GM12874 (cell line): ENCODE results near the gene SPOCD1.
A peak's percentile ranks its signal among the peaks of the same experiment; 100 is the strongest.

Experiments used
- TF ChIP-seq, protein P1 (sequence below): IDR thresholded peaks from 2 replicates; pipeline ENCODE4 v1.5.1; 2011; ENCODE audit warnings: low read depth, mild to moderate bottlenecking, control low read depth, low read length, moderate library complexity; ENCODE audit not compliant: insufficient read depth

The SPOCD1 gene

DNA sequence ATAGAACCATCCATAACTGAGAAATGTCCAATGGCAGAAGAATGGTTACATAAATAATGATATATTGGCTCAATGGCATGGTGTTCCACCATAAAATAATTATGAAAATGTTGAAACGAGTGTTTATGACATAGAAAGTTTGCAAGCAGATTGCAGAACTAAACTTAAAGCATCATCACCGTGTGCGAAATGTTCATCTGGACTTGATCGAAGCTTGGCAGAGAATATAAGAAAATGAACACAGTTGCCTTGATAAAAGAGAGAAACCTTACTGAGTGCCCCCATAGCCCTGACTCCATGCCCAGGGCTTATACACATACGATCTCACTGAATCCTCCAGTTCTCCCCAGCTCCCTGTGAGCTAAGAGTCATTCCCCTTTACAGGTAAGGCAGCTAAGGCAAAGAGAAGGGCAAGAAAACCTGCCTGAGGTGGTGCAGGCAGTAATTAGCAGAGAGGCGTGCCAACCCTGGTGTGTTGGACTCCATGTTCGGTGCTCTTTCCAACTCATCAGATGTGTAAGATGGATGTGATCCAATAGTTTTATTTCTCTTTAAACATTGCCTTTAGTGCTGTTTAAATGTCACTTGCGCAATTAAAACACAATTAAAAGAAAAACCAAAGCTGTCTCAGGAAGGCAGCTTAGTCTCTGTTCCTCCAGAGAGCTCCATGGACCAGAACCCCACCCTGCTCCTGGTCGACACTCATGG is 21.8 kb upstream of the SPOCD1 start:
- TF ChIP-seq, protein P1, sequence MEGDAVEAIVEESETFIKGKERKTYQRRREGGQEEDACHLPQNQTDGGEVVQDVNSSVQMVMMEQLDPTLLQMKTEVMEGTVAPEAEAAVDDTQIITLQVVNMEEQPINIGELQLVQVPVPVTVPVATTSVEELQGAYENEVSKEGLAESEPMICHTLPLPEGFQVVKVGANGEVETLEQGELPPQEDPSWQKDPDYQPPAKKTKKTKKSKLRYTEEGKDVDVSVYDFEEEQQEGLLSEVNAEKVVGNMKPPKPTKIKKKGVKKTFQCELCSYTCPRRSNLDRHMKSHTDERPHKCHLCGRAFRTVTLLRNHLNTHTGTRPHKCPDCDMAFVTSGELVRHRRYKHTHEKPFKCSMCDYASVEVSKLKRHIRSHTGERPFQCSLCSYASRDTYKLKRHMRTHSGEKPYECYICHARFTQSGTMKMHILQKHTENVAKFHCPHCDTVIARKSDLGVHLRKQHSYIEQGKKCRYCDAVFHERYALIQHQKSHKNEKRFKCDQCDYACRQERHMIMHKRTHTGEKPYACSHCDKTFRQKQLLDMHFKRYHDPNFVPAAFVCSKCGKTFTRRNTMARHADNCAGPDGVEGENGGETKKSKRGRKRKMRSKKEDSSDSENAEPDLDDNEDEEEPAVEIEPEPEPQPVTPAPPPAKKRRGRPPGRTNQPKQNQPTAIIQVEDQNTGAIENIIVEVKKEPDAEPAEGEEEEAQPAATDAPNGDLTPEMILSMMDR = no peak

DNA sequence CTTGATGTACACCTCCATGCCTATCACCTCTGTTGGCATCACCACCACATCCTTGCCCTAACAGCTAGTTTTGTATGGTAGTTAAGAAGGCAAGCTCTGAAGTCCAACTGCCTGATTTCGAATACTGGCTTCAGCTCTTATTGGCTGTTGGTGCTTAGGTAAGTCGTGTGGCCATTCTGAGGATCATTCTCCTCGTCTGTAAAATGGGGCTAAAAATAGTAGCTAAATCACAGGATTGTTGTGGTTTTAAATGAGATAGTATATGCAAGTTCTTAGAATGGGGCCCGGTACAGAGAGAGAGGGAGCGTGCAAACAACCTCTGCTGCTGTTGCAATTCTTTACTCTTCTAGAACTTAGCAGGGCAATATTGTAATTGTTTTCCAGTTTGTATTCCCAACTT is 20.8 kb upstream of the SPOCD1 start:
- TF ChIP-seq, protein P1 = no peak

DNA sequence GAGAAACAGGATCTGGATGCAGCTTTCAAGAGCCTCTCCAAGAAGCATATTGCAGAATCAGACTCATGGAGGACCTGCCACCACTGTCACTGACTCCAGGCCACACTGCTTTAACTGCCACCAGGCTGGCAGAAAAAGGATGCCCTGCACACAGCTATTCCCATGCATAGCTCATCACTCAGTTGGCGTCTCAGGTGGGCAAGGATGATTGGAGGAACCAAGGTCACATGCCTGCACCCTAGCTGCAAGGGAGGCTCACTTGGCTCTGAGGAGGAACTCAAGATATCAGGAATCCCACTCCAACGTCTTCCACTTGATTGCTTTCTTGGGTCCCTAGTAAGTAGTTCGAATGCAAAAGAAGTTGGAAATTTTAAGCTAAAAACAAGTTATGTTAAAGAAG is 19.6 kb upstream of the SPOCD1 start:
- TF ChIP-seq, protein P1 = no peak

DNA sequence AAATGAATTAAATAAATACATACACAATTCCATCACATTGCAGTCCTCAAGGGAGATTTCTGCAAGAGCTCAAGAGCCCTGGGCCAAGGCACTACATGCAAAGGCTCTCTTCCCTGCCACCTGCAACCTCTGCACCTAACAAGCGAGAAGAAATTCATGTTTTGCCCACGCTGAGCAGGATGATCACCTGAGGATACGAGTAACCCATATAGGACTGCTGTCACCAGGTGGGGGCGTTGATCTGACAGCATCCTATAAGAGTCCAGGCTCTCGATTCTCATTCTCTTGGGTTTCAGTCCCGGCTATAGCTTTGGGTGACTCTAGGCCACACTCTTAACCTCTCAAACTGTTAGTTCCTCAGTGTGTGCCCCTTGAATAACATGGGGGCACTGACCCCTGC is 18.7 kb upstream of the SPOCD1 start:
- TF ChIP-seq, protein P1 = peak; percentile 25; the same call in 1 of the 2 replicates

DNA sequence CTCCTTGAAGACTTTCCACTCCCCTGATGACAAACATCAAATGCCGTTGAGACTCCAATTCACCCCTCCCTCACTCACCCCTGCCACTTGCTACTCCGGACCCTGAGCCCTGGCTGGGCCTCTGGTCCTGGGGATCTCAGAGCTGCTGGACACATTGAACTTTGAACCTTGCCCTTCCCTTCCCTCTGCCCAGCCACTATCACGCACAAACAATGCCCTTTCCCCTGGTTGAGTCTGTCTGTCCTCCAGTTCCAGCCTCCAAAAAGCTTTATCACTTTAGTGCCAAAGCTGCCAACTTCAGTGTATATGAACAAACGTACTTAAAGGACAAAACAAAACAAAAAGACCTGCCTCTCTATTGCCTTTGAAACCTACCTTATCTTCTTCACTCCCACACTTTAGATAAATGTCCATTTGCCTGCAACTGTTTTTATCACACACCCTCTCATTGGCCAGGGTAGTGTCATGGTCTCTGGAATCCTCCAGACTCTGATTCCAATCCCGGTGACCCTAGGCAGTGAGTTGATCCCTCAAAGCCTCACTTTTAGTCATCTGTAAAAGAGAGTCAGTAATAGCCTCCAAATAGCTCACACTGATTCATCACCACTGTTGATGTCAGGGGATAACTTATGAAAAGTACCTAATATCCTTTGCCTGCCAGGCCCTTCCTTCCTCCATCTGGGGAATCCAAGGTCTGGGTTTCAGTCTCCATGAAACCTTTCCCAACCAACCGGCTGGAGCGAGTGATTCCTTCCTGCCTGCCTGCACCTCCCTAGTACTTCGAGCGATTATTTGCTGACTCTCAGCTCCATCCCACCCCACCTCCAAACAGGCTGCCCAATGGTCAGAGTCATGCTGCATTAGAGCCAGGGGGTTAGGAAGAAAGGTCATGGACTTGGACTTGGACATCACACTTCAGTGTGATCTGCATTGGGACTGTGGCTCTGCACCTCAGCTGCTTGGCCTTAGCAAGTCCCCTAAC is 15.9 kb upstream of the SPOCD1 start:
- TF ChIP-seq, protein P1 = no peak

DNA sequence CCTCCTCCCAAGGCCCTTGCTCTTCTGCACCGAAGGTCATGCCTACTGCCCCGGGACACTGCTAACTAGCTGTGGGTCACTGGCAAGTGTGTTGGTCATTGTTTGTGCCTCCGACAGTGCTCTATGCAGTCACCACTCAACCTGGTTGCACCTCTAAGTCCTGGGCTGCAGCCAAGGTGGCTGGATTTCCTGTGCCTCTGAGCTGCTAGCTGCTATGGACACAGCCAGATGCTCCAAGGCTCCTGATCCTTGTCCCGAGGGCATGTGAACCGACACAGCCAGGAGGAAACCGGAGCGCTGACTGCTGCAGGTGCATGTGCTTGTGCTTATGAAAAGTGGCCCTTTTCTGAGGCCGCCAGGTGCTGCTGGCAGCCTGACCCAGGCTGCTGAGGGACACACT is 14.7 kb upstream of the SPOCD1 start:
- TF ChIP-seq, protein P1 = no peak

DNA sequence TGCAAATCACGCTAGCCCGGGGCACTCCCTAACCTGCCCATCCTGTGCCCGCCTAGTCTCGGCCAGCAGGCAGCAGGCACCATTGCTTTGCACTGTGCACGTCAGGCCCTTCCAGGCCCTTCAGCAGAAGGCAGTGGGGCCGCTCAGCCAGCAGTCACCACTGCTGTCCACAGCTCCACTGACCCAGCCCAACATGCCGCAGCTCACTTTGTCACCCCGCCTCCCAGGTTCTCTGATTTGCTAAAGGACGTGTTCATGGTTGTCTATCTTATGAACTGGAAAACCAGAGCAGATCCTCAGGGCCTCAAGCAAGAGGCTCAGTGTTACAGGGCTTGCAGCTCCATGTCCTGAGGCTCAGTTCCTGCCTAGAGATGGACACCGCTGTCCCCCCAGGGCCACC is 14.2 kb upstream of the SPOCD1 start:
- TF ChIP-seq, protein P1 = no peak
